NCI-H1048 (cell line): ENCODE results near the gene CTDSP2.
"Not testable (repeated sequence)": the region's sequence is repeated elsewhere in the genome, so short reads cannot be mapped to it uniquely, and the experiment has no call there.

Source experiments
- DNase-seq: peaks from one replicate; lab custom pipeline; 2025; lab: John Stamatoyannopoulos, UW

Gene CTDSP2

DNA sequence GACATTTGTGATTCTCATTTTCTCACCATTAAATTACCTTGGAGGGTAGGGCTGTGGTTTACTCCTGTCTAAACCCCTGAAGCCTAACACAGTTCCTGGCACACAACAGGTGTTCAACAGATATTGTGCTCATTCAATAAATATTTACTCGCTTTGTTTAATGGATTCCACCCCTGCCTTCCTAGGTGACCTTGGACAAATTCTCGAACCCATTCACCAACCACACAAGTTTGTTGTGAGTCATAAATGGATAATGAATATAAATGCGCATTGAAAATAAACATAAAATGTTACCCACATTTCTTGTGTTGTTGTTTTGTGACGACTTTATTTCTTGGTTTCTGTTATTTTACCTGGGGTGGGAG lies 64.3 kb downstream of the CTDSP2 start:
- no peak for DNase-seq

- no peak for DNase-seq
Observed at GRCh38 chr12:57781801-57782200, 64.7 kb downstream of the CTDSP2 start.

DNA sequence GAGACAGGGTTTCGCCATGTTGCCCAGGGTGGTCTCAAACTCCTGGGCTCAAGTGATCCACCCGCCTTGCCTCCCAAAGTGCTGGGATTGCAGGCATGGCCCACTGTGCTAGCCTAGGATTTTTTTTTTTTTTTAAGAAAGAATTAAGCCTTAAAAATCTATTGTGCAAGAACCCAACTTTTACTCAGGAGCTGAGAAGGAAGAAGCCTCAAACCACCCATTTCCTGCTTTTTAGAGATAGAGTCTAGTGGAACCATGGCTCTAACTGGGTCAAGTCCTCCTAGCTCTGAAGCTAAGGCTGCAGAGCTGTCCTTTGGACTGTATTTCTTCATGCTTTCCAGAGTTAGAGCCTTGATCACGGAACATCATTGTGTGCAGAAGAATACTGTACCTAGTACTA lies 65.3 kb downstream of the CTDSP2 start:
- no peak for DNase-seq

DNA sequence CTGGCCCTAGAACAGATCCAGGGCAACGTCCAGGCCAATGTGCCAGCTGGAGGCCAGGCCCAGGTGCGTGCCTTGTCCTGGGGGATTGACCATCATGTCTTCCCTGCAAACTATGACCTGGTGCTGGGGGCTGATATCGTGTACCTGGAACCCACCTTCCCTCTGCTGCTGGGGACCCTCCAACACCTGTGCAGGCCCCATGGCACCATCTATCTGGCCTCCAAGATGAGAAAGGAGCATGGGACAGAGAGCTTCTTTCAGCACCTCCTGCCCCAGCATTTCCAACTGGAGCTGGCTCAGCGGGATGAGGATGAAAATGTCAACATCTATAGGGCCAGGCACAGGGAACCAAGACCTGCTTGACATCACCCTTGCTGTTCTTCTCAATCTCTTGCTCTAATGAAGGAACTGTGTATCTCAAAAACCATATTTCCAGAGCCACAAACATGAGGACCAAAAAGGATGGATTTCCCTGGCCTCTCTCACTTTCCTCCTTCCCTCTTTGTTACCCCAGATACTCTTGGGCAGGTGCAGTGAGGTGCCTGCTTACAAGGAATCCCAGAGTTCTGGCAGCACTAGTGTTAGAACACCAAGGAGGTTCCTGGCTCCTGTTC lies 66.1 kb downstream of the CTDSP2 start:
- DNase-seq: no peak

GRCh38 chr12:57779736-57780135 lies 66.8 kb downstream of the CTDSP2 start:
- DNase-seq: no peak

GRCh38 chr12:57777911-57778310 lies 68.6 kb downstream of the CTDSP2 start:
- DNase-seq: no peak

- no peak for DNase-seq
Observed at GRCh38 chr12:57777367-57777766, 69.2 kb downstream of the CTDSP2 start.

DNA sequence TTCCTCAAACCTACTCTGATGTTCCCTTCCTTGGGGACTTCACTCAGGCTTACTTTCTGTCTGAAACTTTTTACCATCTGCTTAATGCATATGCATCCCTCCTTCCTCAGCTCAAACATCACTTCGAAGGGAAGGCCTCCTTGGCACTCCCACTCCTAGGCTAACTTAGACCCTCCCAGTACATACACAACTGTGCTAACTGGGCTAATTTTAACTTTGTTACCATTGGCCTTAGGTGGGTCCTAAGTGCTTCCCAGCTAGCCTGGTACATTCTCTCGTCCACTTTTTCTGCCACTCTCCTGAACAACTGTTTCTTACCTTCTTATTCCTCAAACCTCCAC lies 70.3 kb downstream of the CTDSP2 start:
- DNase-seq: no peak

- DNase-seq: no peak
Observed at GRCh38 chr12:57775563-57776246, 70.8 kb downstream of the CTDSP2 start.

GRCh38 chr12:57775044-57775443 lies 71.5 kb downstream of the CTDSP2 start:
- no peak for DNase-seq

- DNase-seq: not testable (repeated sequence)
Observed at GRCh38 chr12:57774634-57775033, 71.9 kb downstream of the CTDSP2 start.

- peak; percentile 19 for DNase-seq
Observed at GRCh38 chr12:57772429-57773322, 73.9 kb downstream of the CTDSP2 start, which contains the start of gene EEF1AKMT3. Gene EEF1AKMT3 (plus strand): TSS chr12:57772614. CDS start chr12:57772725, 111 bp downstream.

DNA sequence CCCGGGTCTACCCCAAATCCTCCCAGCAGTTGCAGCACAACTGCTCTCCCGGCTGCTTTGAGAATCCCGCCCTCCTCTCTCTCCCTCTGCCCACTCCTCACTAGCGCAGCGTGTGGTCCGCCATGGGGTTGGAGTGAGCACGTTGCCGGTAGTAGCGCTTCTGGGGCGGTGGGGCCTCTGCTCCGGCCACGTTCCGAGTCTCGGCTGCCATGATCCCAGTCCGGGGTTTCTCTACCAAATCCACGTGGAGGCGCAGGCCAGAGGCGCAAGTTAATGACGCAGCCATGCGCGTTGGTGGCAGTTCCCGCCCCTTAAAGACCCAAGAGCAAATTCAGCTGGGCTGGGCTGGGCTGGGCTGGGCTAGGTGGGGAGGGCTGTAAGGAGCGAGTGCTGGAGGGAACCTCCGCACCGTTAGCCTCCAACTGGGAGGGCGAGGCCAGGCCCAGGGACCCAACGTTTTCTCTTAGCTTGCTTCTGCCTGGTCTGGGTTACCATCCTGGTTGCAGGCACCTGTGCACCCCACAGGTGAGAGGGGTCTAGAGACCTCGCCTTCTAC lies 74.6 kb downstream of the CTDSP2 start, which contains the start of gene METTL1:
METTL1 (minus strand) TSS at position 233 of the 556 bp plus-strand sequence; CDS start at position 211, 22 bp downstream.
- DNase-seq: peak; percentile 92

DNA sequence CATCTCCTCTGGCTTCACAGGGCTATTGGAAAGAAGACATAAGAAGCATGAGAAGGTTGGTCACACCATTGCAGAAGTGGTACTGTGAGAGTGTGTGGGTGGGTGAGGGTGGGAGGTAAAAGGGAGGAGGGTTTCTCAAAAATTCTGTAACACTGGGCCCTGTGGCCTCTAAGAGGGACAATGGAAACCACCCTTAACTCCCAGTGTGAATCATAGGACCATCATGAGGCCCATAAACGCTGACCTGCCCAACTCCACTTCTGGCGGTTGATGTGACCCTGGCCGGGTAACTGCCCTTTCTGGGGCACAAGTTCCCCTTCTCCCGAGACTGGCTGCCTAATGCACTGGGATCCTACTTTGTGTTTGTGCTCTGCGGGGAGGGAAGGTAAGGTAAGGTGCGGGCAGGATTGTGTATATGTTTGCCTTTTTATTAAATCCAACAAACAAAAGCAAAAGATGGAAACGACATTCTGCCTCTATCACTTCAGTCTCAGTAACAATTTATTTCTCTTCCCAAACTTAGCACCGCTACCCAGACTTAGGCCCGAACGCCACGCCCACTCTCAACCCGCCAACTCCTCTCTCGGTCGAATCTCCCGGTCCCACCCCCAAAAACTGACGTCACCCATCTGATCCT lies 75.2 kb downstream of the CTDSP2 start:
- DNase-seq: peak; percentile 71

- no peak for DNase-seq
Observed at GRCh38 chr12:57770734-57771133, 75.8 kb downstream of the CTDSP2 start.
